Breast epithelium (tissue), 3 donors: ENCODE measurements around the gene VRK1.

Experiments used
- POLR2A ChIP-seq: fragments of 450-650 bp; IDR thresholded peaks from one replicate; pipeline ENCODE4 v1.6.1; 2016; ENCODE audit warnings: antibody characterized with exemption, mild to moderate bottlenecking, moderate library complexity
- POLR2AphosphoS5 ChIP-seq, 3 donors: sonication (generic); formaldehyde crosslinking; IDR thresholded peaks; one replicate each; pipeline ENCODE4 v1.6.1; 2017; ENCODE audit warnings: antibody characterized with exemption in 3 of 3
- TF ChIP-seq, protein P1 (sequence below), 3 donors: fragments of 450-650 bp; IDR thresholded peaks; one replicate each; pipeline ENCODE4 v1.5.1; 2016 to 2017; ENCODE audit warnings: antibody characterized with exemption in 3 of 3, mild to moderate bottlenecking in 3 of 3, moderate library complexity in 3 of 3

DNA sequence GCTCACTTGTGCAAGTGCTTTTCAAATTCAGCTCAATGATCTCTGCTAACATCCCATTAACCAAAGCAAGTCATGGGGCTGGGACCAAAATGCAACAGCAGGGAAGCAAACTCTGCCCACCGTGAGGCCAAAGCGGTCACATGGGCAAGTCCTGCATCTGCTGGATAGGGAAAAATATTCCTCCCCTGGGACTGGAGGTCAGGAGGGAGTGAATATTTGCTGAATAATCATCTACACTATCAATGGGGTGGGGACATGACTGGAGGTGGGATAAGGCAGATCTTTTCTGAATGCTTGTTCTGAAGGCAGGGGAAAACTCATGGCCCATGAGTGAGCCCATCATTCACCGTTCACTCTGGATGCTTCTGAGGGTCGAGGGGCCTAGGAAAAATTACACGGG lies 45.1 kb upstream of the VRK1 start:
- TF ChIP-seq, protein P1, sequence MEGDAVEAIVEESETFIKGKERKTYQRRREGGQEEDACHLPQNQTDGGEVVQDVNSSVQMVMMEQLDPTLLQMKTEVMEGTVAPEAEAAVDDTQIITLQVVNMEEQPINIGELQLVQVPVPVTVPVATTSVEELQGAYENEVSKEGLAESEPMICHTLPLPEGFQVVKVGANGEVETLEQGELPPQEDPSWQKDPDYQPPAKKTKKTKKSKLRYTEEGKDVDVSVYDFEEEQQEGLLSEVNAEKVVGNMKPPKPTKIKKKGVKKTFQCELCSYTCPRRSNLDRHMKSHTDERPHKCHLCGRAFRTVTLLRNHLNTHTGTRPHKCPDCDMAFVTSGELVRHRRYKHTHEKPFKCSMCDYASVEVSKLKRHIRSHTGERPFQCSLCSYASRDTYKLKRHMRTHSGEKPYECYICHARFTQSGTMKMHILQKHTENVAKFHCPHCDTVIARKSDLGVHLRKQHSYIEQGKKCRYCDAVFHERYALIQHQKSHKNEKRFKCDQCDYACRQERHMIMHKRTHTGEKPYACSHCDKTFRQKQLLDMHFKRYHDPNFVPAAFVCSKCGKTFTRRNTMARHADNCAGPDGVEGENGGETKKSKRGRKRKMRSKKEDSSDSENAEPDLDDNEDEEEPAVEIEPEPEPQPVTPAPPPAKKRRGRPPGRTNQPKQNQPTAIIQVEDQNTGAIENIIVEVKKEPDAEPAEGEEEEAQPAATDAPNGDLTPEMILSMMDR (IDR thresholded peaks at IDR 0.05): no peak
- TF ChIP-seq POLR2A (no peak), POLR2AphosphoS5 (IDR thresholded peaks at IDR 0.05) (no peak)
